SKM-1 (cell line): ENCODE data around the gene TMEM131L.
"Not testable (repeated sequence)": the region's sequence is repeated elsewhere in the genome, so short reads cannot be mapped to it uniquely, and the experiment has no call there.

Source experiments
- DNase-seq: peaks from one replicate; lab custom pipeline; 2025; ENCODE audit not compliant: unreplicated experiment; lab: John Stamatoyannopoulos, UW

TMEM131L gene

DNA sequence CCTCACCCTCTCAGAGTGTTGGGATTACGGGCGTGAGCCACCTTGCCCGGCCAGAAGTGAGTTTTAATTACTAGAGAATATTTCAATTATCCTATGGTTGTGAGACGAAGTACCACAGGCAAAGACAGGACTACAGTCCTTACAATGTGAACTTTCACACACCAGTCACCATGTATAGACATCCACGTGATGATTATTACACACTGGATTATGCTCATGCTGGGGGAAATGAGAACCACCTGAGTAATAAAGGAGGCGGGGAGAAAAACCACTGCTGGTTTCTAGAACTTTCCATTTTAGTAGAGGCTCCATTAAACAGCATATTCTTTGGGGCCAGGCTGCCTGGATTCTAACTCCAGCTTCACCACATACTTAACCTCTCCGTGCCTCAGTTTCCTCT is 175.4 kb downstream of the TMEM131L start:
- DNase-seq = no peak

GRCh38 chr4:153643406-153644383 is 177.5 kb downstream of the TMEM131L start:
- peak; percentile 42 for DNase-seq

GRCh38 chr4:153645183-153645582 is 179.0 kb downstream of the TMEM131L start:
- peak; percentile 14 for DNase-seq

- DNase-seq = no peak
These were observed 180.1 kb downstream of the TMEM131L start for GRCh38 chr4:153646261-153646660.

- no peak for DNase-seq
These were observed 180.8 kb downstream of the TMEM131L start for GRCh38 chr4:153646978-153647377.

- no peak for DNase-seq
These were observed 181.8 kb downstream of the TMEM131L start for GRCh38 chr4:153647975-153648374.

- no peak for DNase-seq
These were observed 183.4 kb downstream of the TMEM131L start for GRCh38 chr4:153649572-153649991.

- DNase-seq = no peak
These were observed 185.0 kb downstream of the TMEM131L start for GRCh38 chr4:153651116-153651515.

DNA sequence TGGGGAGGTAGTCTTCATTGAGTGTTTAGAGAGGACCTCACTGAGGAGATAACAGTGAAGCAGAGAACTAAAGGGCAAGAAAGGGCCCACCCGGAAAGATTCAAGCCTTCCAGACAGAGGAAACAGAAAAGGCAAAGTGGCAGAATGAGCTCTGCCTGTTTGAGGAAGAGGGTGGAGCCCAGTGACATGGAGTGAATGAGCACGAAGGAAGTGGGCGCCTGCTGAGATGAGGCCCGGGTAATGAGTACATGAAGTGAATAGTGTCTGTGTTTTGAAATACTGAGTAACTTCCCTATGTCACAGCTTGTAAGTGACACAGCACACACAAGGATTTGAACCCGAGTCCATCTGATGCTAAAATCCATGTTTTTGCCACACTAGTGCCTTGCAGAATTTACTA is 185.4 kb downstream of the TMEM131L start:
- peak; percentile 98 for DNase-seq

GRCh38 chr4:153652051-153652784 is 186.1 kb downstream of the TMEM131L start:
- DNase-seq = peak; percentile 70

- no peak for DNase-seq
These were observed 188.9 kb downstream of the TMEM131L start for GRCh38 chr4:153655002-153655541.

DNA sequence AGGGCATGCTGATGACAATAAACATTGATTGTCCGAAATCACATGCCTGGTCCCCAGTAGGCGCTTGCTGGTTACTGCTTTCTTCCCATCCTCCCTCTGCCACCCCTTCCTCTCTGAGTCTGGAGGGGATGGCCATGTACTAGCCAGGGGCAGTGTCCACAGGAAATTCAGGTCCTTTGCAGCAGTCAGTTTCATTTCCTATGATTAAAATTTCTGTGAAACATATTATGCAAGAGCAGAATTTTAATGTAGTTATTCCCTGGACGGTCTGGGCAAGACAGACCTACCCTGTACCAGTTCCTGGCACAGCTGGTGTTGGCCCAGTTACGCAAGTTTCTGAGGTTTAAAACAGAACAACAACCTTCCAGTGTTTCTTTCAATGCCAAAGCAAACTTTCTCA is 189.8 kb downstream of the TMEM131L start:
- DNase-seq = no peak

- peak; percentile 96 for DNase-seq
These were observed 195.2 kb downstream of the TMEM131L start for GRCh38 chr4:153661215-153661822.

GRCh38 chr4:153661908-153662307 is 195.7 kb downstream of the TMEM131L start:
- no peak for DNase-seq

- no peak for DNase-seq
These were observed 197.5 kb downstream of the TMEM131L start for GRCh38 chr4:153663667-153664066.

DNA sequence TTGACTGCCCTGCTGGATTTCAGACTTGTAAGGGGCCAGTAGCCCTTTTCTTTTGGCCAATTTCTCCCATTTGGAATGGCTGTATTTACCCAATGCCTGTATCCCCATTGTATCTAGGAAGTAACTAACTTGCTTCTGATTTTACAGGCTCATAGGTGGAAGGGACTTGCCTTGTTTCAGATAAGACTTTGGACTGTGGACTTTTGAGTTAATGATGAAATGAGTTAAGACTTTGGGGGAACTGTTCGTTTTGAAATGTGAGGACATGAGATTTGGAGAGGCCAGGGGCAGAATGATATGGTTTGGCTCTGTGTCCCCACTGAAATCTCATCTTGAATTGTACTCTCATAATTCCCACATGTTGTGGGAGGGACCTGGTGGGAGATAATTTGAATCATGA is 200.3 kb downstream of the TMEM131L start:
- not testable (repeated sequence) for DNase-seq

DNA sequence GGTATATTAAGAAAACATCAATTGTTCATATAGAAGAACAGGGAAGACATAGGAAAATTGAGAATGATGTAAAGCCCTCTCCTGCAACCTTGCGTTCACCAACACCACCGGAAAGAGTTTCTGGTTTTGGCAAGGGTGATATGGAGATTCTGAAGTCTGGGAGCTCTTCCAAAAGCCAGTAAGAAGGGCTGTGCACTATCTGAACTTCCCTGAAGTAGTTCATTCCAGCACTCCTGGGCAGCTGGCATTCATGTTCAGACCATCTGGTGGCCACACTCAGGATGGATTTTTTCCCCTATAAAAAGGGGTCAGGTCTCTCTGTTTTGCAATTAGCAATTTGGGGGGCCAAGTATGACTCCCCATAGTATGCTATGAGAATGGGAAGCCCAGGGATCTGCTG is 202.5 kb downstream of the TMEM131L start:
- no peak for DNase-seq

DNA sequence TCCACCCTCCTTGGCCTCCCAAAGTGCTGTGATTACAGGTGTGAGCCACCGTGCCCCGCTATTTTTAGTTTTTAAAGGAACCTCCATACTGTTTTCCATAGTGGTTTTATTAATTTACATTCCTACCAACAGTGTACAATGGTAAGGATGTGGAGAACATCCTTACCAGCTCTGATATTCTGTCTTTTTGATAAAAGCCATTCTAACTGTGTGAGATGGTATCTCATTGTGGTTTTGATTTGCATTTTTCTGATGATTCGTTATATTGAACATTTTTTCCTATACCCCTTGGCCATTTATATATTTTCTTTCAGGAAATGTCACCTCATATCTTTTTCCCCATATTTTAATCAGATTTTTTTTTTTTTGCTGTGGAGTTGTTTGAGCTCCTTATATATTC is 203.7 kb downstream of the TMEM131L start:
- DNase-seq = no peak

DNA sequence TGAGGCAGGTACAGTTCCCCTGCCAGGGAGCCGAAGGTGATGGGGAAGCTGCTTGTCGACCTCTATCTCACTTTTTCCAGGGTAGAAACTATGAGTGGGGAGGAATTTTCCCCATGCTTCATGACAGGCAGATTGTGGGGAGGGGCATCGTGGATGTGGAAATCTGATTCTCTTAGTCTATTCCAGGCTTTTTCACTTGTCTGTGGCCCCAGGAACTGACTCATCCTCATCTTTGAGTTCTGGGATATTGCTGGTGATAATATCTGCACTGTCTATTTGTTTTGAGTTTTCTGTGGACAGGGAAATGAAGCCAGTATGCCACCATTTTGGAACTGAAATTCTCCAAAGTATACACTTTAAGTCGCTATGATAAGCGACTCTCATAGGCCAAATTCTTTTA is 210.3 kb downstream of the TMEM131L start:
- DNase-seq = no peak

GRCh38 chr4:153676984-153677383 is 210.8 kb downstream of the TMEM131L start:
- DNase-seq = no peak

- no peak for DNase-seq
These were observed 213.3 kb downstream of the TMEM131L start for GRCh38 chr4:153679486-153679885.
